GM12892 (cell line): ENCODE data around the gene HAO2.
"Not testable (repeated sequence)": the region's sequence is repeated elsewhere in the genome, so short reads cannot be mapped to it uniquely, and the experiment has no call there.

Source experiments
- DNase-seq: peaks from one replicate; pipeline ENCODE4 v3.0.0; 2011; ENCODE audit not compliant: insufficient read length
- FAIRE-seq: peaks from 2 replicates; lab custom pipeline; 2011; peaks lifted over from hg19 to GRCh38; lab: Jason Lieb, UNC
- POLR2A ChIP-seq: IDR thresholded peaks from 2 replicates; pipeline ENCODE4 v1.6.1; 2011; ENCODE audit warnings: low read depth, low read length, control low read depth
- POLR2AphosphoS5 ChIP-seq: IDR thresholded peaks from 2 replicates; pipeline ENCODE4 v1.6.1; 2011; ENCODE audit warnings: low read depth, low read length, control low read depth
- TAF1 ChIP-seq: IDR thresholded peaks from 2 replicates; pipeline ENCODE4 v1.6.1; 2011; ENCODE audit warnings: low read depth, mild to moderate bottlenecking, control low read depth, low read length, borderline replicate concordance

The HAO2 gene

DNA sequence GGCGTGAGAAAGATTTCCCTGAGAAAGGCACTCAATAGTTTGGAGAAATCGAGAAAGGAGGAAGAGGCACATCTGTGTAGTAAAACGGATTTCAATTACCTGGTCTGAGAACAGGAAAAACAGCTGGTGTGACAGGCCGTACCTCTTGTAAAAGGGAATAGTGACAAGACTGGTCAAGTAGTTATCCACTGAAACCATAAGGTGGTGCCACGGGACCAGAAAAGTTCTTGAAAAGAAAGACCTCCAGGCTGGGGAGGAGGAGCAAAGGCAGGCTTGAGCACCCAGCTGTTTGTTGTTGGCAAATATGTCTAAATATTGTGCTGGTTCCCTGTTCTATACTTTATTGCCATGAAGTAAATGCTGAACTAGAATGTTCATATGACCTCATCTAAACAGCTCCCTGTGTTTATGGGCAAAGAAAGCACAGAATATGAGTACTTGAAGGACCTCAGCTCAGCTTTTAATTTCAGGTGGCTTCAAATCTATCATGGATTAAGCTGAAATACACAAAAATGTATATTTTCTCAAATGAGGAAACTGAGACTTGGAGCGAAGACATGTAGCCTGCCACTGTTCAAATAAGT lies 4.0 kb downstream of the HAO2 start:
- FAIRE-seq (no peak), DNase-seq (no peak)
- TF ChIP-seq TAF1 = no peak
- no peak for TF ChIP-seq POLR2A
- no peak for TF ChIP-seq POLR2AphosphoS5

- DNase-seq (no peak), FAIRE-seq (no peak)
- no peak for TF ChIP-seq TAF1
- no peak for TF ChIP-seq POLR2A
- no peak for TF ChIP-seq POLR2AphosphoS5
Observed at GRCh38 chr1:119373465-119373864, 4.9 kb downstream of the HAO2 start.

DNA sequence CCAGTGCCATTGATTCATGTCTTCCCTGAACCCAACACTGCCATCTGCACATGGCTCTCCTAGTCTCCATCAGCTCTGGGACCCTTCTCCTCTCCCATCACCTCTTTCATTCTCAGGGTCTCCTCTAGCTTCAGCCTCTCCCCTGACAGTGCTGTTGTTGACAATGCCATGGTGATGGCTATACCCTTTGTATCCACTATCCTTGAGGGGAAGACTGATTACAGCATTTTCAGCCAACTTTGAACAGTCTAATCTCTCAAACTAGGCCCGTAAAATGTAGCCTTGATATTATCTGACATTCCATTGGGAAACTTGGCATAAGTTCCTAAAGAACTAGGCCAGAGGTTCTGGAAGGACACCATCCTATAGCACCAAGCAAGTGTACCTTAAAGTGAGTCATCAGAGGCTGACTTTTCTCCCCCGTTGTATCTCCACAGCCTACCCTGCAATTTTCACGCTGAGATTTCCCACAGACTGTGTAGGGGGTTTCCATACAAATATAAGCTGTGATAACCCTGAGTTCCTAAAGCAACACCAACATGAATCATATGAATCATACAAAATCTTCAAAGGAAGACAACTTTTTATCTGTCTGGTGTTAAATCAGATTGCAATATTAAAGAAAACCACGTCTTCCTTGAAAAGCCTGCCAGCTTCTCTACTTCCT lies 5.8 kb downstream of the HAO2 start:
- TF ChIP-seq POLR2AphosphoS5 (no peak), TAF1 (no peak), POLR2A (no peak)
- DNase-seq (no peak), FAIRE-seq (no peak)

- DNase-seq (no peak), FAIRE-seq (no peak)
- TF ChIP-seq TAF1 (no peak), POLR2AphosphoS5 (no peak), POLR2A (no peak)
Observed at GRCh38 chr1:119375366-119375765, 6.8 kb downstream of the HAO2 start.

- no peak for FAIRE-seq
- no peak for DNase-seq
- TF ChIP-seq POLR2AphosphoS5 (no peak), POLR2A (no peak), TAF1 (no peak)
Observed at GRCh38 chr1:119376594-119376993, 8.0 kb downstream of the HAO2 start.

GRCh38 chr1:119377594-119377993 lies 9.0 kb downstream of the HAO2 start:
- FAIRE-seq, DNase-seq: not testable (repeated sequence)

DNA sequence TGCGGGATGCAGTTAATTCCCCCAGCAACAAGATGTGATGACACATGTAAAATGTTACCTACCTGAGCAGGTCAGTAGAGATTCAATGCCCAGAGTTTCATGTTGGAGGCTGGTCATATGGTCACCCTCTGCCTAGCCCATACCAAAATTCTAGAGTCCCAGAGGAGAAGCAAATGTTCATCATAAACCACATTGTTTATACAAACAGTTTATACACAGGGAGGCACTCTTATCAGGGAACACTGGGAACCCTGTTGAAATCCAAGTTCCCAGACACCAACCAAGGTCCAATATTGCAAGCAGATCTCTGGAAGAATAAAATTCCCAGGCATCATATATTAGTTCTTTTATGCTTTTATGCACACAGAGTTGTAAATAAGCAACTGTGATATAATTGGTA lies 10.5 kb downstream of the HAO2 start:
- DNase-seq = no peak
- TF ChIP-seq POLR2A (no peak), POLR2AphosphoS5 (no peak), TAF1 (no peak)
- FAIRE-seq = no peak

DNA sequence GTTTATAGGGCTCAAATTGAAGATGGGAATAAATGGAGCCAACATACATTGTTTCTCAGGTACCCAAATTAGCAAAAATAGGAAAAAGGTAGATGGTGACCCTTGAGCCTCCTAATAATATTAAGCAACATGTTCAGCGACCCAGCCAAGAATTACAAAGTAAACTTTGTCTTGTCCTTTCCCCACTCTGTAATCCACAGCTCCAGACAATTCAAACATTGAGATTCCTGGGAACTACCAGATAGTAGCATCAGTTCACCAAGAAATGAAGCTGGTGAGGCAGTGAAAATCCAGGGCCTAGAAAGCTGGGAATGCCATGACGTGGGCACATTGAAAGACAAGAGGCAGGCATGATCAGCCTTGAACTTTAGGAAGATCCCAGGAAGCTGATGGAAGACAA lies 11.7 kb downstream of the HAO2 start:
- FAIRE-seq (no peak), DNase-seq (no peak)
- TF ChIP-seq POLR2A = no peak
- TF ChIP-seq POLR2AphosphoS5 = no peak
- TF ChIP-seq TAF1 = no peak

- no peak for FAIRE-seq
- DNase-seq = no peak
- no peak for TF ChIP-seq POLR2A
- no peak for TF ChIP-seq POLR2AphosphoS5
- TF ChIP-seq TAF1 = no peak
Observed at GRCh38 chr1:119380983-119381662, 12.5 kb downstream of the HAO2 start.

GRCh38 chr1:119384591-119384990 lies 16.0 kb downstream of the HAO2 start:
- FAIRE-seq (no peak), DNase-seq (no peak)
- TF ChIP-seq POLR2AphosphoS5 (no peak), POLR2A (no peak), TAF1 (no peak)

DNA sequence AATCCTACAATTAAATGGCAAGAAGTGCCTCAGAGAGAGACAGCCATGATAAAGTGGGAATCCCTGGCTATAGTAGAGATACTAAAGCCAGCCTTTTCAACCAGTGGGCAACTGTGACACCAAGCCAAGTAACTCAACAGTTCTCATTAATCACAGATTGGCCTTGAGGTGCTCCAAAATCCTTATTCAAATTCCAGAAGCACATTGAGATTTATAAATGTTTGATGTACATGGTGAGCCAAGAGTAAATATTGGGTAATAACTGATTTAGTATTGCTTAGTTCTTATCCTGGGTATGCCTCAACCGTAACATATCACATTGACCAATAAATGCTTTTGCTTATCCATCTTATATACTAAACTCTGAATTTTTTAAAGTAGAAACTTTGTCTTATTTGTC lies 17.1 kb downstream of the HAO2 start:
- TF ChIP-seq POLR2AphosphoS5 (no peak), POLR2A (no peak), TAF1 (no peak)
- no peak for FAIRE-seq
- no peak for DNase-seq

GRCh38 chr1:119387858-119388257 lies 19.3 kb downstream of the HAO2 start:
- no peak for TF ChIP-seq POLR2A
- no peak for TF ChIP-seq POLR2AphosphoS5
- no peak for TF ChIP-seq TAF1
- FAIRE-seq (no peak), DNase-seq (no peak)
